Activated CD4-positive, alpha-beta T cell treated with anti-CD3 and anti-CD28 coated beads for 4 hours (primary cell): Measurements from ENCODE around the gene PFKFB4.

ENCODE experiments used
- DNase-seq, 2 donors: peaks; one replicate each; pipeline ENCODE4 v3.0.0-alpha.2; 2020

PFKFB4 gene

DNA sequence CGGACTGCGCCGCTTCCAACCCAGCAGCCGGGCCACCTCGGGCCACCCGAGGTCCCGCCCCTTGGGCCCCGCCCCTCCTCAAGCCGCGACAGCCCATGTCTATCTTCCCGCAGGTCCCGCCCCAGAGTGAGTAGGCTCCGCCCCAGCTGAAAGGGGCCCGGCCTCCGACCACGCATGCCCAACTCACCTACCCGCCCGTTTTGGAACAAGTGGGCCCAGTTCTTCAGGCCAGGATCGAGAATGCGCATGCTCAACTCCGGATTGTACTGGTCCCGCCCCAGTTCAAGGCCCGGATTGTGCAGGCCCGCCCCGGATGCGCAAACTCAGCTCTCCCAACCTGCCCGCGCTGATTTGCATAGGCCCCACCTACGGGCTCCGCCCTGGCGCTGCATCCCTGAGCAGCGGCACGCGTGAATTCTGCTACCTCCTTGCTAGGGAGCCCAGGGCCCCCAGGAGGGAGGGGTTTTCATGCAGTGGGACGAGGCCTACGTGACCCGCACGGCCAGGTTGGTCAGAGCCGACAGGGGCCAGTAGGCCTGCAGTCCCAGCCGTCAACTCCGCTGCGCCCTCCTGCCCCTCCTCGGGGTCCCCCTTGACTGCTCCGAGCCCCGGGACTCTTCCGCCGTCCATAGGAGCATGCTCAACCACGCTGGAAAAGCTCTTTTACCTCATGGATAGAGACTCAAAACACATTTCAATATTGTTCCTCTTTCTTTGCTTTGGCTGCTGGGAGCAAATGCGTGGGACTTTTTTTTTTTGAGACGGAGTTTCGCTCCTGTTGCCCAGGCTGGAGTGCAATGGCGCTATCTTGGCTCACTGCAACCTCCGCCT, at the start of gene PFKFB4:
PFKFB4 (minus strand) TSS at position 8 of the 831 bp plus-strand sequence. CDS start 26 bp downstream, outside the sequence.
- DNase-seq, result peak; percentile 98 to 99

DNA sequence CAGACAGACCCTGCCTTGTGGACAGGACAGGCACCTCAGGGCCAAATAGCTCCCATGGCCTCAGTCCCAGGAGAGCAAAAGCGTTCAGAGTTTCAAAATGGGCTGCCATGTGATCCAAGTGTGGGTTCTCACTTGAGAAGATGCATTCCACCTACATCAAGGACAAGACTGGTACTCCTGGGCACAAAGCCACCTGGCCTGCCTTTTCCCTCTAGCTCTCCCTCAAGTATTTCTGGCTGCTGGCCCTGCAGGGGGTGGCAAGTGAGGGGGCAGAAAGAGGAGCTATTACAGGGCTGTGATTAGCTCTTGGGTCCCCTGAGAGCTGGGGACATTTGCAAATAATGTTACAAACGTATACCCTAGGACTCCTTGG, 45.0 kb upstream of the PFKFB4 start:
- DNase-seq, result no peak

DNA sequence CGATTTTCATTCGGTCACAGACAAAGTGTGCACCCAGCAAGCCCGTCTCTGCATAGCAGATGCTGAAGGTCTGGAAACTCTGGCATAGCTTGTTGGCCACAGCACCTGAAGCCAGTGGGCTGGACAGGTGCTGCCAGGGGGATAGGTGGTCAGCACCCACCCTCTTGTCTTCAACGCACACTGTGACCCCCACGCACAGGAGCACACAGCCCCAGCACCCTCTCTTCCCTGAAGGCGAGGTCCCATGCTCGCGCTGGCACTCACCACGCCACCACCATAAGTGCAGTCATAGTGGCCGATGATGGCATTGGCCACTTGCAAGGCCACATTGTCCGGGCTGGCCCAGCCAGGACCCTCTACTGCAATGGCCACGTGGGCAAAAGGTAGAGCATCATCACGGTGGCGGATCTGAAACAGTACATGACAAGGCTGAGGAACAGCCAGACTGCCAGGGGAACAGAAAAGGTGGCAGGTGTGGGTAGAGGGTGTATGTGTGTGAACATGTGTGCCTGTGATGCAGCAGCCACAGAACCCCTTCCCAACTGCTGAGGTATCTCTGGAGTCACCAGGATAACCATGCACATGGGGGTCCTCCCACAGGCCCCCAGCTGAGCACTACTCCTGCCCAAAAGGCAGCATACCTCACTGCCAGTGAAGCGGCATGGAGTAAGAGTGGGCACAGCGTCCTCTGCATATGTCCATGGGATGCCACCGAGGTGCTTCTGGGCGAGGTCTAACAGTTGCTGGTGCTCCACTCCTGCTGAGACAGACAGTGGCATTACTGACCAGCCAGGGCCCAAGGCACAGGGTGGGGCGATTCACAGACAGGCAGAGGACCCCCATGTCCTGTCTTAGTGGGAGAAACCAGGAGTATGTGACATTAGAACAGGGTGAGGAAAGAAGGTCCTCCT, 44.4 kb upstream of the PFKFB4 start:
- no peak for DNase-seq

DNA sequence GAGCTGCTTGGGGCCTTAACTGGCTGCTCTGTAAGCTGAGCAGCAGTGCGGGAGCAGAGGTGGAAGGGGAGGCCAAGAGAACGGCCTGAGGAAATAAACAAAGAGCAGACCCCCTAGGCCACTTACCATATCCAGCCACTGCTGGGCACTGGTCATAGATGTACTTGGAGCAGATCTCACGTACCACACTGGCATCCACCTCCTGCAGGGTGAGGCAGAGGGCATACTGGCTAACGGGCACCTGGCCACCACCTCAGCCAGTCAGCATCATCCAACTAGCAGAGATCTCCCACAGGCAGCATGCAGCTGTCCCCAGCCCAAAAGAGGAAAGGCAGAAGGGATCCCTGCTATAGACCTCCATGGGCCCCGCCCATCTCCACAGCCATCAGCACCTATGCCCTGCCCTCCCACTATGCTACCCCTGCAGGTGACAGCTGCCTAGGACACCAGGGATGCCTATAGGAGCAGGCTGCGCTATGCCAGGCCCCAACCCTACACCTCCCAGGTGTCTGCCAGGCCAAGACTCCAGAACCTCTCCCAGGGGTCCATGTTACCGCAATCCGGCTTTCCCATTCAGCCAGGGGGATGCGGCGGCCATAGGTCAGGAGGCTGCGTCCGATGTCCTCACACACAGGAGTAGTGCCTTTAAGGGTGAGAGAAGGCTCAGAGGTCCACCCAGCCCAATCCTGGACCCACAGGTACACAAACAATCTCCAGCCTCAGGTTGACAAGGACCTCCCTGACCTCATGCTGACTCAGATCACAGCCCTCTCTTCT, 43.1 kb upstream of the PFKFB4 start:
- no peak for DNase-seq

DNA sequence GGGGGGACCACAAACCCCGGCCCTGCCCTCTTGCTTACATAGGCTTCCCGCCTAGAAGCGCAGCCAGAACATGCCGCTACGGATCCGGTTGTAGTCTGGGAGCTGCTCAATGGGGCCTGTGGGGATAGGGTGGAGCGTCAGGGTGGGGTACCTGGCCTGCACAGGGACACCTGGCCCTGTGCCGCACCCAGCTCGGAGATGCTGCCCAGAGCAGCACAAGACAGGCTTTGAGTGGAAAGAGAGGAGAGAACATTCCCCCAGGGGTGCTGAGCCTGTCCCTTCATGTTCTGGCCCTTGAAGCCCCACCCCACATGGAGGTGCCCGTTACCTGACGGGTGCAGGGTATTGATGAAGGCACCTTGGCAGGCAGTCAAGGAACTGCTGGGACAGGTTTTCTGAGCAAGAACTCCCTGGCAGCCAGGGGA, 42.5 kb upstream of the PFKFB4 start:
- no peak for DNase-seq

DNA sequence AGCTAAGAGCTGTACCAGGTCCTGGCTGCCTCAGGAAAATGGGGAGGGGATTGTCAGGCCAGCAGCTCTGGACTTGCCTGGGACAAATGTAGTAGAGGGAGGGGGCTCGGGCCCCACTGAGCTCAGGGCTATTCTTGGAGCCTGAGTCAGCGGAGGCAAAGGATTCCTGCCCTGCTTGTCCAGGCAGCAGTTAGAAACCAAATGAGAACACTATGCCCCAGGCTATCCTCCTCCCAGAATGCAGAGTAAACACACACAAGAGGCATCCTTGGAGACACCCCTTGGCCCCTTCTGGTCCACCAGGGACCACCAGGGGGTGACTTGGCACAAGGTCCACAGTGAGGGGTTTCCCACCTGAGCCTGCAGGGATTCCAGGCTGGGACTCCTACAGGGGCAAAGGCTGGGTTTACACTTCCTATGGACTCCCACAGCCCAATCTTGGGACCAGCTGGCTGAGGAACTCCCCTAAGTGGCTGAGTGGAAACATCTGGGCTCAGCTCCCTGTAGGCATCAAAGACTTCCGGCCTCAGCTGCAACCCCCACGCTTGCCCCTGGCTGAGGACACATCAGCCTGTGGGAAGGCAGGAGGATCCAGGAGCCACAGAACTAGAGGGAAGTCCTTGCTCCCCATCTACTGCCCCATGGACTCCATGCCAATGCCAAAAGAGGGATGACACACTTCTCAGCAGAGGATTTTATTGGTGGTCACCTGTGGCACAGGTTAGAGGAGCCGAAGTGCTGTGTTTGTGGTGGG, 41.9 kb upstream of the PFKFB4 start:
- no peak for DNase-seq

DNA sequence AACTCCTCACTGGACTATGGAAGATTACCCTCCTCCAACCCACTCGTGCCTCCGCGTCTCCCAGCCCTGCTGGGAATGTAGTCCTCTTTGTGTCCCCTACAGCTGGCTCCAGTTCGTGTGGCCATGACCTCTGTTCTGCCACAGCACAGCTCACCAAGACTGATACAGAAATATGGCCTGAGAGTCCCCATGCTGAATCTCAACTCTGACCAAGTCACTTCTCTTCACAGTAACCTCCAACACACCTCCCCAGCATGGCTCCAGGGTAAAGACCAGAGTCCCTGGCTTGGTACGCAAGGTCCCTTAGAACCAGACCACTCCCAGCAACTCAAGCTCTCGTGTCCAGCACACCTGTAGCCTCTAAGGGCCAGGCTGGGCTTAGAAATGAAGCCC, 40.8 kb upstream of the PFKFB4 start:
- no peak for DNase-seq

DNA sequence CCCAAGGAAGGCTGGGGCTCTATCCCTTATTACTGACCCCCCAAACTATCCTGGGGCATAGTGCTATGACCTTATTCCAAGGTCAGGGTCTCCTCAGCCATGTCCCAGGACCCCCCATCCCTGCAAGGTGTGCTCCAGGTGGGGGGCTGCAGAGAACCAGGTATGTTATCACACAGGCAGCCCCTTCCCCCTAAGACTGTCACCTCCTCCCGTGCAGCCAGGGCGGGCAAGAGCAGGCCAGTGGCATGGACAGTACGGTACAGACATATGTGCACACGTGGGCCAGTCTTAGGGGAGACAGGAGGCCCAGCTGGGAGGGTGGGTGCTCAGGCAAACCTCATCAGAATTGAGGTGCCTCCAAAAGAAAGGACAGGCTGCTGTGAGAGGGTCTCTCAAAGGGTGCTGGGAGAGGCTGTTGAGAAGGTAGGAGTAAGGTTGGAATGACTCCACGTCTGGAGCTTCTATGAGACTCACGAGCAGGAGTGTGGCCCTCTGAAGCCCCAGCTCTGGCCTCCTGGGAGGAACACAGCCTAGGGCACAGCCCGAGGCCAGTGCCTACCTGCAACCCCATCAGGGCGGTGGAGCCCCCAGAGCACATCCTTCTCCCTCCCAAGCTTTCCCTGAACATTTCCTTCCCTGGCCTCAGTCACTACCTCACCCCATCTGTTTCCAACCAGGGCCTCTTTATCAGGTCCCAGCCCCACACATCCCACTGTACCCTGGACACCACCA, 40.2 kb upstream of the PFKFB4 start:
- no peak for DNase-seq

DNA sequence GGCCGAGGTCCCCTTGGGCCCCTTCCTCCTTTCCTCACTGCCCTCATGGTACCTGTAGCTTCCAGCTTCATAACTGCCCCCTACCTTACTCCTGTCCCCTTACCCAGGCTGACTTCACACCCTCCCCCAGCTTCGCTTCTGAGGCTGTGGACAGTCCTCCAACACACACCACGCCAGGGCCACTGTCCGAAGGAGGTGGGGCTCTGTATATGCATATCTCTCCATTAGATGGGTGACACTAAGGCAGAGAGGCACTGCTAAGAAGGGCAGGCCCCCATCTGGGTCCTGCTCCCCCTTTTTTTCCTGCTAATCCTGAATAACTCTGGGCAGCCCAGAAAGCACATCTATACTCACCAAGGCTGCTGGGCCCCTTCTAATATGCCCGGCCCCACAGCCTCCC, 39.6 kb upstream of the PFKFB4 start:
- DNase-seq, result no peak

DNA sequence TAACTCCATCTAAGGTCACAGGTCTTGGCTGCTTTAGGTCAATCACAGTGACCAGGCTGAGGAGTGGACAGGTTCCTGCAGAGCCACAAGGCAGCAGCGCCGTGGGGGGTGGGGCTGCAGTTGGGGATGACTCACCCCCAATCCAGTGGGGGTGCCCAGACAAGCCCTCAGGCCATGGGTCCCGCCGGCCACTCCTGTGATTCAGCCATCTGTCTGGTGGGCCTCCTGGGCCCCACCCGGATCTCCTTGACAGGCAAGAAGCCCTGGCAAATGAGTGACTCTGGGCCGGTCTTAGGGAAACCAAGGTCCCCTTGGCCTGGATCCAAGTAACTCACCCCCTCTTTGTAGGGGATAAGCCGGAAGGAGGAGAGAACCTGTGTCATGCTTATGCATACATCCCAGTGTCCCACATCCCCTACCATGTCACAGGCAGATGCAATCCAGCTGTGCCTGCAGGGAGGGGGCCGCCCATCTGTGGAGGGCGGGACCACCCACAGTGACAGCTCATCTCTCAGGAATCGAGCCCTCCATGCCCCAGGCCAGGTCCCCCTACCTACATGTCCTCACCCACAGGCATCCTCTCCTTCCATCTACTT, 39.0 kb upstream of the PFKFB4 start:
- no peak for DNase-seq

DNA sequence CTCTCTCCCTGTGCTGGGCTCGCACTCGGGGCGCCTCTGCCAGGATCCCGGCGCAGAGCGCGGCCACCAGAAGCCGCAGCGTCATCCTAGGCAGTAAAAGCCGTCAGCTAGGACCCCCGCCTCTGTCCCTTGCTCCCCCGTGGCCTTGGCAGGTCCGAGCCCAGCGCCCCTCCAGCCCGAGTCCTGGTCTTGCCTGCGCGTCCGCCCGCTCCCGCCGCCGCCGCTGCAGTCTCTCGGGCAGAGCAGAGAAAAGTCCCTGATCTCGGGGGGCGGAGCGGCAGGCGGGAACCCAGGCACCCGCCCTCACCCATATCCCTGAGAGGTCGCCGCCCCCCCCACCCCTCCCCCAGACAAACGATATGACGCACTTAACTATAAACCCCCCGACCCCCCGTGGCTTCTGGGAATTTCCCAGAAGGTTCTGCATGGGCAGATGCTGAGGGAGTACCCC, 38.5 kb upstream of the PFKFB4 start, which contains the start of gene COL7A1:
COL7A1 (minus strand) TSS at position 255 of the 451 bp plus-strand sequence; CDS start at position 85, 170 bp downstream.
- DNase-seq, result no peak

DNA sequence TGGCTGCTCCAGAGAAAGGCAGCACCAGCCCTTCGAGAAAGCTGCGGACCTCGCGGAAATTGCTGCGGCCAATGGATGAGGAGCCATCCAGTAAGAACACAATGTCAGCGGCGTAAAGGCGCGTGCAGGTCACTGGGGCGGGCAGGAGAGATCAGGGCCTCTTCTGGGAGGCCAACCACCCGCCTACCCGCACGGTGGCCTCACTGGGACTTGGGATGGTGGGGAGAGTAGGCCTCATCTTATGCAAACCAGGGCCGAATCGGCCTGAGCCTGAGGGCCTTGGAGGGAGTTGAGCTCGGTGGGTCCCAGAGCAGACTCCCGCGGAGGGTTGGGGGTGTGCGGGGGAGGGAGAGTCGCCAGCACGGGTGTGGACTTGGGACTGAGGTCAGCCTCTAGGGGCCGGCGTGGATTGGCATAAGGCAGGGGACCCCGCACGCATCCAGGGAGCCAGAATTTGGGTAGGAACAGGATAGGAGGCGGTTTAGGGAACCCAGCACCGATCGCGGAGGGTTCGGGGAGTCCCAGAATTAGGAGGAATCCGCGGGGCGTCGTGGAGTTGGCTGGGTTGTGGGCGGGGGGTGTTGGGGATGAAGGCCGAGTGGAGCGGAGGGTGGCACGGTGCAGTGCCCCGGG, 37.9 kb upstream of the PFKFB4 start:
- no peak for DNase-seq

DNA sequence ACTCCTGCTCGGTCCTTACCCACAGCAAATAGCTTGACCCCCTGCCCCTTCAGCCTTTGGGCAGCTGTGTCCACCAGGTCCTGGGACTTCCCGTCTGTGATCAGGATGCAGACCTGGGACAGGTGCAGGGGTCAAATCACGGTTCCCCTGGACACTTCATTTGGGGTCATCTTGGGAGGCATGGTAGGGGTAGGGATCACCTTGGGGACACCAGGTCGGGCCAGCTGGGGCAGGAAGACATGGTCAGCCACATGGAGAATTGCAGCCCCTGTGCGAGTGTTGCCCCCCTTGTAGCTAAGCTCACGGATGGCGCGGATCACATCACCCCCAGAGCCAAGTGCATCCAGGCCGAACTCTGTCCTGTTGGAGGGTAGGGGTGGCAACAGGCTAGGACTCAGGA, 36.7 kb upstream of the PFKFB4 start:
- DNase-seq, result no peak

DNA sequence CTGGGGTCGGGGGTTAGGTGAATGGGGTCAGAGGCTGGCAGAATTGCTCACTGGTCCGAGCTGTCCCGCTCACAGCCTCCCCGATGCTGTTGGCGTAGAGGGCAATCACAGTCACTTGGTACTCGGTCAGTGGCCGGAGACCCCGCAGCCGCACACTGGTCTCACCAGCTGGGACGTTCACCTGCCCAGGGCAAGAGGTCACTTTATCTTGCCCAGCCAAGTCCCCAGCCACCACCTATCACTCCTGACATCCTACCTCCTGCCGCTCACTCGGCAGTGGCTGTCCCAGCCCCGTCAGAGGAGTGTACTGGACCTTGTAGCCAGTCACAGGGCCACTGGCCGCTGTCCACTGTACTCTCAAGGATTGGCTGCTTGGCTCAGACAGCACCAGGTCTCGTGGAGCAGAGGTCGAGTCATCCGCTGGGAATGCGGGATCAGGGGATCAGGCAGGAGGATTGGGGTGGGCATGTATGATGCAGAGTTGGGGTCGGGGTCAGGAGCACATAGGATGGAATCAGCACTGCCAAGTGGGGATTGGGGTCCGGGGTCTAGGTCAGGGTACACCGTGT, 36.0 kb upstream of the PFKFB4 start:
- no peak for DNase-seq

DNA sequence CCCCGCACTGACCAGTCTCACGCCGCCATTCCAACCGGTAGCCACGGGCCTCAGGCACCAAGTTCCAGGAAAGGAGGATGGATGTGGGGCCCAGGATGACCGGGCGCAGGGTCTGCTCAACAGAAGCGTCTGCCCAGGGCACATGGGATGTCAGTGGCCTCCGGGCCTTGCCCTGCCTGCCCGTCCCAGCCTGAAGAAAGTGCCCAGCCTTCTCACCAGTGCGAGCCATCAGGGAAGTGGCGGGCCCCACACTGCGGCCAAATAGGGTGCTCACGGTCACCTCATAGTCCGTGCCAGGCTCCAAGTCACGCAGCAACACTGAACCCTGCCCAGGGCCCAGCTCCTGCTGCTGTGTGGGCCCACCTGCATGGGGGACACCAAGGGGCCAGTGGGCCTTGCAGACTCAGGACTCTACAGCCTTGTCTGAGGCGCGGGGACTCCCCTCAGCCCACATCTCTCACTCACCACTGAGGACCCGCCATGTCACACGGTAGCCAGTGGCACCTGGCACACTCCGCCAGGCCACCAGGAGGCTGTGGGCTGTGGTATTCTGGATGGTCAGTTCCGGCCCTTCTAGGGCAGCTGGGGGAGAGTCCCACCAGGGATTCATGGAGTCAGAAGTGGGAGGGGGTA, 35.4 kb upstream of the PFKFB4 start:
- DNase-seq, result no peak

DNA sequence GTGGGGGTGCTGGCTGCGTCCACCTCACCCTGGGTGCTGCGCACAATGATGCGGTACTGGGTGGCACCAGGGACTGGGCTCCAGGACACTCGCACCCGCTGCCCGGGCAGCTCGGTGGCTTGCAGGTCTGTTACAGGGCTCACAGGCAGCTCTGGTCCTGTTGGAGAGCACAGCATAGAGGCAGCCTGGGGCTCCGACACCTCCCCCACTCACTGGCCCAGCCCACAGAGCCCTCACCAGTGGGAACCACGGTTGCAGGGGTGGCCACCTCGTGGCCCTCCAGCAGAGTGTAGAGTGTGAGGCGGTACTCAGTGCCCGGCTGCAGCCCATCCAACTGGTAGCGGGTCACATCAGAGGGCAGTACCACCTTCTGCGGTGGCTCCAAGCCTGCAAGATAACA, 34.8 kb upstream of the PFKFB4 start:
- no peak for DNase-seq

DNA sequence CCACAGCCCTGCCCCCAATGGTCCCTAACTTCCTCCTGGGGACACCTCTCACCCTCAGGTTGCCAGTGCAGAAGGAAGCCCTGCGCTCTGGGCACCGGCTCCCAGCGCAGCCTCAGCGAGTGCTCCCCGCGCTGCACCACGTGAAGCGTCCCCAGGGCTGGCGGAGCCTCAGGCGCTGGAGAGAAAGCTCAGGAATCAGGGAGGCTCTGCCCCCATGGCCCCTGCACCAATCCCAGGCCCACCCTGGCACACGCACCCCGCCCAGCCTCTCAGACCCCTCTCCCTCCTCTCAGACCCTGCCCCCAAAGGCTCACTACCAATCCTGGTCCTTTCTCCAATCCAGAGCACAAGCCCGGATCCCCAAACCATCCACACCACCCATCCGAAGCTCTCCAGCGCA, 31.6 kb upstream of the PFKFB4 start:
- no peak for DNase-seq

DNA sequence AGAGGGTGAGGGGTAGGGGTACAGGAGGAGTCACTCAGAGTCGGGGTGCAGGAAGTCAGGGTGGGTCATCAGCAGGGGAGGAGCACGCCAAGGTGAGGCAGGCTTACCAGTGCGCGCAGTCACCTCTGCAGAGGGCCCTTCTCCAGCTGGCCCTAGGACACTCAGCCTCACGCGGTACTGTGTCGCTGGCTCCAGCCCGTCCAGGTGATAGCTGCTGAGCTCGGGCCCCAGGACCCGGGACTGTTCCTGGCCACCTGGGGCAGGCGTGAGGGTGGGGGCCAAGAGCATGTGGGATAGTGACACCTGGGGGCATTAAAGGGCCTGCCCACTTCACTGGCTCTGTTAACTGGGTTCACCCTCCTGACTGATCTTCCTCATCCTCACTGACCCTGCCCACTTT, 31.1 kb upstream of the PFKFB4 start:
- DNase-seq, result no peak

DNA sequence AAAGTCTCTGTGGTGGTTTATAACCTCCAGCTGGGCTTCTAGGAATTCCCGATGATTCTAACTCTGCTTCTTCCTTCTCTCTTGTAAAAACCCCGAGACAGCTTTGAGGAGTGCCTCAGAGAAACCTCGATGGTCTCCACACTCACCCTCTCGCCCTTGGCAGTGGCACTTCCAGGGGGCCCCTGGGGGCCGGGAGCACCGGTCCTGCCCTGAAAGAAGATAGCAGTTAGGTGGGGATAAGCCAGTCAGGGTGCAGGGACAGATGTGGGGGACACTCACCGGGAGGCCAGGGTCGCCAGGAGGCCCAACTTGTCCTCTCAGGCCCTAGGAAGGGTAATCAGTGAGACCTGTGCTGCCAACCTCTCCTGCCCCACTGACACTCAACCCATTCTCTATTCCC, 28.8 kb upstream of the PFKFB4 start:
- DNase-seq, result no peak

DNA sequence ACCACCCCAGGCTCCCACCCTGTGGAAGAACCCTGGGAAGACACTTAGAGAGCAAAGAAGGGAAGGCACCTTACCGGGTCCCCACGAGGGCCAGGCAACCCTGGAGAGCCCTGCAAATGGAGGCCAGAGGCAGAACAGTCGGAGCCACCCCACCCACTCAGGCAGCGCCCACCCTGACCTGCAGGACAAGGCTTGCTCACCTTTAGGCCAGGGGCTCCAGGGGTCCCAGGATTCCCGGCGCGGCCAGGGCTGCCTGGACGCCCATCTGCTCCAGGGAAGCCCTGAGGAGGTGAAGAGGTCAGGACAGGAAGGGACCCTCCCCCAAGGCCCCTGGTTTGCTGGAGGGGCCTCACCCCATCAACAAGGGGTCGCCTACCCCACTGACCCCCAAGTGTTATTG, 28.2 kb upstream of the PFKFB4 start:
- no peak for DNase-seq
